ENCODE results near the gene DCAF7.

DCAF7 gene

GRCh38 chr17:63641692-63642448 lies 91.6 kb downstream of the DCAF7 start:
- no peaks in the 10 kb centered on the region for H3K36me3 ChIP-seq (ENCODE audit: control insufficient read depth, insufficient read depth, low read length)

More at GRCh38 chr17:63641692-63642448, 91.6 kb downstream of the DCAF7 start:
- Histone ChIP-seq H3K4me3 (ENCODE audit: insufficient read depth, low read depth, low read length) (no peak overlapping the region), H3K27ac (ENCODE audit: insufficient read depth, low read depth, low read length, poor library complexity, severe bottlenecking) (no peak overlapping the region), H3K9me3 (ENCODE audit: control insufficient read depth, low read length) (no peaks in the 10 kb centered on the region), H3K4me1 (ENCODE audit: control insufficient read depth, insufficient read depth, low read length) (peaks cover under 1% of the 10 kb centered on the region), H3K27me3 (ENCODE audit: control insufficient read depth, insufficient read depth, low read length, poor library complexity, severe bottlenecking) (no peaks in the 10 kb centered on the region)
- 95 to 98% methylated on average over 3 to 4 of the region's 4 CpGs for WGBS, 2 experiments
